HCT116 (cell line): ENCODE results near the gene EXOC4. TPM values are rescaled to one million over a fixed set of nuclear protein-coding genes. Genes with fewer than 3 reads are reported as not detected.

Source experiments
- ATAC-seq: fragments of 200-7000 bp; cut with Tn5 transposase; 2 replicates; pipeline ENCODE4 v1.9.1; 2020; ENCODE audit warnings: mild to moderate bottlenecking, moderate library complexity
- BruUV-seq: library from RNA; stranded (reverse); fragments of 400-500 nt; replicated peaks from 2 replicates; lab custom pipeline; 2021; lab: Mats Ljungman, UMichigan
- CTCF ChIA-PET: fragments of 300-600 bp; sonication (Branson Sonifier 250); formaldehyde crosslinking; loops from one replicate; lab custom pipeline; 2021; ENCODE audit warnings: antibody characterized with exemption; lab: Charles Lee
- POLR2A ChIA-PET: fragments of 300-600, 350-600 bp; sonication (Branson Sonifier 250); formaldehyde crosslinking; loops from one replicate; lab custom pipeline; 2021; ENCODE audit warnings: antibody characterized with exemption; lab: Charles Lee
- RAD21 ChIA-PET, 2 experiments: fragments of 300-600 bp; sonication (Branson Sonifier 250); formaldehyde crosslinking; loops; one replicate each; lab custom pipeline; 2023; ENCODE audit warnings: low total read pairs in 2 of 2; ENCODE audit not compliant: uncharacterized antibody in 2 of 2, unreplicated experiment in 2 of 2, low non-redundant PET in 1 of 2; lab: Charles Lee
- DNase-seq: peaks from one replicate; pipeline ENCODE4 v3.0.0-alpha.2; 2010; ENCODE audit warnings: low read depth, low spot score
- H2AFZ ChIP-seq: fragments of 200-600 bp; shearing (Covaris generic), sonication (generic); 2 replicates; pipeline ENCODE4 v1.6.1; 2017; ENCODE audit warnings: low read depth, mixed run types, mixed read lengths, antibody characterized with exemption, low read length; ENCODE audit not compliant: poor library complexity, severe bottlenecking
- H3K27ac ChIP-seq: 2 replicates; pipeline ENCODE4 v1.5.1; 2012; ENCODE audit warnings: low read depth, low read length
- H3K27me3 ChIP-seq: fragments of 200-600 bp; sonication (generic); 2 replicates; pipeline ENCODE4 v1.6.1; 2016; ENCODE audit warnings: mixed run types, low read length, mixed read lengths; ENCODE audit not compliant: insufficient read depth
- H3K36me3 ChIP-seq, 2 experiments: fragments of 200-500 bp in 1 of 2; fragments of 200-600 bp in 1 of 2; sonication (Bioruptor generic) in 1 of 2; sonication (generic) in 1 of 2; 2 replicates each; pipeline versions ENCODE4 v1.5.1 to v1.6.1; 2014 to 2016; ENCODE audit warnings: low read length in 2 of 2, inconsistent platforms in 1 of 2, mixed read lengths in 1 of 2, mixed run types in 1 of 2; ENCODE audit not compliant: insufficient read depth in 2 of 2, control insufficient read depth in 1 of 2
- H3K4me1 ChIP-seq, 2 experiments: fragments of 200-600 bp in 1 of 2; sonication (generic) in 1 of 2; 2 replicates each; pipeline versions ENCODE4 v1.5.1 to v1.6.1; 2012 to 2017; ENCODE audit warnings: low read length in 2 of 2, inconsistent platforms in 1 of 2, mild to moderate bottlenecking in 1 of 2, mixed read lengths in 1 of 2, mixed run types in 1 of 2, moderate library complexity in 1 of 2; ENCODE audit not compliant: insufficient read depth in 2 of 2, control insufficient read depth in 1 of 2
- H3K4me2 ChIP-seq: fragments of 200-600 bp; sonication (generic); 2 replicates; pipeline ENCODE4 v1.6.1; 2017; ENCODE audit warnings: mixed run types, low read length, mixed read lengths
- H3K4me3 ChIP-seq, 2 experiments: fragments of 200-600 bp in 1 of 2; sonication (generic) in 1 of 2; replicated peaks in 1 of 2; 2 replicates each; pipeline ENCODE4 v1.5.1; 2011 to 2016; ENCODE audit warnings: low read length in 2 of 2, control low read depth in 1 of 2, low read depth in 1 of 2, mild to moderate bottlenecking in 1 of 2, mixed read lengths in 1 of 2, mixed run types in 1 of 2
- H3K79me2 ChIP-seq: fragments of 200-600 bp; sonication (generic); 2 replicates; pipeline ENCODE4 v1.6.1; 2017; ENCODE audit warnings: mild to moderate bottlenecking, mixed run types, low read length, moderate library complexity, mixed read lengths; ENCODE audit not compliant: insufficient read depth
- H3K9ac ChIP-seq: fragments of 200-600 bp; sonication (generic); 2 replicates; pipeline ENCODE4 v1.6.1; 2016; ENCODE audit warnings: low read length, mixed read lengths
- H3K9me2 ChIP-seq: fragments of 200-600 bp; sonication (generic), shearing (Covaris generic); 2 replicates; pipeline ENCODE4 v1.6.1; 2017; ENCODE audit warnings: mixed run types, mild to moderate bottlenecking, moderate library complexity; ENCODE audit not compliant: insufficient read depth
- H3K9me3 ChIP-seq, 2 experiments: fragments of 200-500 bp in 1 of 2; fragments of 200-600 bp in 1 of 2; sonication (Bioruptor generic) in 1 of 2; sonication (generic) in 1 of 2; 2 replicates each; pipeline ENCODE4 v1.6.1; 2014 to 2017; ENCODE audit warnings: low read length in 2 of 2, mixed read lengths in 2 of 2, inconsistent platforms in 1 of 2, low read depth in 1 of 2, mild to moderate bottlenecking in 1 of 2, mixed run types in 1 of 2, moderate library complexity in 1 of 2; ENCODE audit not compliant: control insufficient read depth in 1 of 2, insufficient read depth in 1 of 2
- H4K20me1 ChIP-seq: fragments of 200-600 bp; sonication (generic), shearing (Covaris generic); 2 replicates; pipeline ENCODE4 v1.6.1; 2017; ENCODE audit warnings: mixed run types, mild to moderate bottlenecking, moderate library complexity; ENCODE audit not compliant: insufficient read depth
- CBX3 ChIP-seq: IDR thresholded peaks from 2 replicates; pipeline ENCODE4 v1.6.1; 2012; ENCODE audit warnings: low read depth
- CEBPB ChIP-seq: IDR thresholded peaks from 2 replicates; pipeline ENCODE4 v1.6.1; 2012; ENCODE audit warnings: low read depth
- EGR1 ChIP-seq: IDR thresholded peaks from 2 replicates; pipeline ENCODE4 v1.6.1; 2012; ENCODE audit warnings: low read depth
- EZH2 ChIP-seq: fragments of 200-600 bp; sonication (generic); IDR thresholded peaks from 2 replicates; pipeline ENCODE4 v1.6.1; 2017; ENCODE audit warnings: antibody characterized with exemption, mixed run types
- EZH2phosphoT487 ChIP-seq: fragments of 200-600 bp; IDR thresholded peaks from 2 replicates; pipeline ENCODE4 v1.6.1; 2018; ENCODE audit warnings: antibody characterized with exemption, borderline replicate concordance
- JUND ChIP-seq: IDR thresholded peaks from 2 replicates; pipeline ENCODE4 v1.6.1; 2012
- POLR2AphosphoS5 ChIP-seq: IDR thresholded peaks from 2 replicates; pipeline ENCODE4 v1.6.1; 2011; ENCODE audit warnings: mild to moderate bottlenecking, low read depth, low read length, moderate library complexity
- RAD21 ChIP-seq: IDR thresholded peaks from 2 replicates; pipeline ENCODE4 v1.6.1; 2012; ENCODE audit warnings: low read depth, mild to moderate bottlenecking
- SIN3A ChIP-seq: IDR thresholded peaks from 2 replicates; pipeline ENCODE4 v1.6.1; 2012; ENCODE audit warnings: low read depth
- SP1 ChIP-seq: IDR thresholded peaks from 2 replicates; pipeline ENCODE4 v1.6.1; 2012; ENCODE audit warnings: low read depth
- SRF ChIP-seq: IDR thresholded peaks from 2 replicates; pipeline ENCODE4 v1.6.1; 2012; ENCODE audit warnings: low read depth
- TCF7L2 ChIP-seq: IDR thresholded peaks from 2 replicates; pipeline ENCODE4 v1.7.0; 2011; ENCODE audit warnings: borderline replicate concordance, inconsistent platforms; ENCODE audit not compliant: insufficient read depth, insufficient read length; ENCODE audit errors: extremely low read depth
- YY1 ChIP-seq: IDR thresholded peaks from 2 replicates; pipeline ENCODE4 v1.6.1; 2011; ENCODE audit warnings: low read length, low read depth, moderate library complexity, mild to moderate bottlenecking; ENCODE audit not compliant: insufficient replicate concordance; ENCODE audit errors: extremely low read depth
- ZFX ChIP-seq: fragments of 450-650 bp; IDR thresholded peaks from 2 replicates; pipeline ENCODE4 v1.6.1; 2017
- ZNF274 ChIP-seq: fragments of 200-500 bp; sonication (Bioruptor generic); IDR thresholded peaks from 2 replicates; pipeline ENCODE4 v1.6.1; 2014; ENCODE audit warnings: mild to moderate bottlenecking, low read depth, low read length, inconsistent platforms
- intact Hi-C: fragments of 100-400 bp; cut with micrococcal nuclease; formaldehyde crosslinking; loops from 2 replicates; pipeline ENCODE4 v1.10.0; 2022
- total RNA-seq: library from RNA; stranded (reverse); gene quantifications from one replicate; pipeline ENCODE4 v1.2.1, GENCODE V29; 2021; ENCODE audit not compliant: unreplicated experiment
- TF ChIP-seq, protein P1 (sequence below), 3 experiments: fragments of 200-600 bp in 1 of 3; sonication (generic) in 1 of 3; IDR thresholded peaks in 2 of 3; conservative IDR thresholded peaks in 1 of 3; 2 replicates each; pipeline ENCODE4 v1.5.1; 2012 to 2017; ENCODE audit warnings: low read depth in 2 of 3, low read length in 2 of 3, antibody characterized with exemption in 1 of 3, borderline replicate concordance in 1 of 3, control low read depth in 1 of 3, mild to moderate bottlenecking in 1 of 3, mixed read lengths in 1 of 3, mixed run types in 1 of 3, moderate library complexity in 1 of 3; ENCODE audit not compliant: insufficient read depth in 1 of 3
- TF ChIP-seq, protein P2 (sequence below): IDR thresholded peaks from 2 replicates; pipeline ENCODE4 v1.6.1; 2012
- TF ChIP-seq, protein P3 (sequence below): IDR thresholded peaks from 2 replicates; pipeline ENCODE4 v1.6.1; 2012
- TF ChIP-seq, protein P4 (sequence below): IDR thresholded peaks from 2 replicates; pipeline ENCODE4 v1.6.1; 2011; ENCODE audit warnings: mild to moderate bottlenecking, low read length, moderate library complexity; ENCODE audit not compliant: insufficient replicate concordance; ENCODE audit errors: extremely low read depth

Gene EXOC4
- total RNA-seq, 1 experiment from 2014 or later = 40.3 TPM

DNA sequence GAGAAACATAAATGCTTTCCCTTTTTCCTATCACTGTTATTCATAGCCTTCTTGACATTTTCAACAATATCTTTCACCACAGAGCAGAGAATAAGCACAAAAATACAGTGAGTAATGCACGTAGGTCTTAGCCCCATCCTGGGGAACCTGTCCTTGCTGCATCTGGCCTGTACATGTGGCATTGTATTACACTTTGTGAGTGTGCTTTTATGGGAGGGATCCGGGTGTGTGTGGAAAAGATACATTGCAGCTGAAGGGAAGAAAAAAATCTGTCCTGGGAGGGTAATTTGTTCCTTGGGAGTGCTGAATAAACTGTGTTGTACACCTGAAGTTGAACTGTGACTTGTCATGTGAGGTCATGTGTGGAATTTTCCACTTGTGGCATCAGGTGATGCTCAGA is 451.6 kb downstream of the EXOC4 start (continued):
- TF ChIP-seq YY1 = no peak
- no peak for TF ChIP-seq CBX3
- TF ChIP-seq ZNF274 = no peak
- TF ChIP-seq, protein P1, sequence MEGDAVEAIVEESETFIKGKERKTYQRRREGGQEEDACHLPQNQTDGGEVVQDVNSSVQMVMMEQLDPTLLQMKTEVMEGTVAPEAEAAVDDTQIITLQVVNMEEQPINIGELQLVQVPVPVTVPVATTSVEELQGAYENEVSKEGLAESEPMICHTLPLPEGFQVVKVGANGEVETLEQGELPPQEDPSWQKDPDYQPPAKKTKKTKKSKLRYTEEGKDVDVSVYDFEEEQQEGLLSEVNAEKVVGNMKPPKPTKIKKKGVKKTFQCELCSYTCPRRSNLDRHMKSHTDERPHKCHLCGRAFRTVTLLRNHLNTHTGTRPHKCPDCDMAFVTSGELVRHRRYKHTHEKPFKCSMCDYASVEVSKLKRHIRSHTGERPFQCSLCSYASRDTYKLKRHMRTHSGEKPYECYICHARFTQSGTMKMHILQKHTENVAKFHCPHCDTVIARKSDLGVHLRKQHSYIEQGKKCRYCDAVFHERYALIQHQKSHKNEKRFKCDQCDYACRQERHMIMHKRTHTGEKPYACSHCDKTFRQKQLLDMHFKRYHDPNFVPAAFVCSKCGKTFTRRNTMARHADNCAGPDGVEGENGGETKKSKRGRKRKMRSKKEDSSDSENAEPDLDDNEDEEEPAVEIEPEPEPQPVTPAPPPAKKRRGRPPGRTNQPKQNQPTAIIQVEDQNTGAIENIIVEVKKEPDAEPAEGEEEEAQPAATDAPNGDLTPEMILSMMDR (IDR thresholded peaks at IDR 0.05 in 2 of 3, conservative IDR thresholded peaks at IDR 0.05 in 1 of 3; ENCODE audit: borderline replicate concordance in 1 of 3, insufficient read depth in 1 of 3, low read depth in 2 of 3, low read length in 2 of 3) = no peak
- TF ChIP-seq, protein P2, sequence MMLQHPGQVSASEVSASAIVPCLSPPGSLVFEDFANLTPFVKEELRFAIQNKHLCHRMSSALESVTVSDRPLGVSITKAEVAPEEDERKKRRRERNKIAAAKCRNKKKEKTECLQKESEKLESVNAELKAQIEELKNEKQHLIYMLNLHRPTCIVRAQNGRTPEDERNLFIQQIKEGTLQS = no peak
- TF ChIP-seq, protein P3, sequence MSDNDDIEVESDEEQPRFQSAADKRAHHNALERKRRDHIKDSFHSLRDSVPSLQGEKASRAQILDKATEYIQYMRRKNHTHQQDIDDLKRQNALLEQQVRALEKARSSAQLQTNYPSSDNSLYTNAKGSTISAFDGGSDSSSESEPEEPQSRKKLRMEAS = no peak
- no peak for TF ChIP-seq SRF
- TF ChIP-seq, all 23 proteins: peak for 0

DNA sequence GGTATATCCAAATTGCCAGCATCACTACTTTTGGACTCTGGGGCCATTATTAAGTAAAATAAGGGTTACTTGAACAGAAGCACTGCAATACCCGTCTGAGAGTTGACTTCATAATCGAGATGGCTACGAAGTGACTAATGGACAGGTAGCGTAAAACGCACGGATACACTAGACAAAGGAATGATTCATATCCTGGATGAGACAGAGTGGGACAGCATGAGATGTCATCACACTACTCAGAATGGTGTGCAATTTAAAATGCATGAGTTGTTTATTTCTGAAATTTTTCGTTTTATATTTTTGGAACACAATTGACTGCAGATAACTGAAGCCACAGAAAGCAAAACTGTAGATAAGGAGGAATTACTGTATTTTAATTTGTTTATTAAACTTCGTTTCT is 452.7 kb downstream of the EXOC4 start:
- DNase-seq = peak; percentile 74
- peak; percentile 93 for ATAC-seq
- intact Hi-C loops = no loop called here
- TF ChIP-seq, protein P3 = peak; percentile 40; the same call in 1 of the 2 replicates
- TF ChIP-seq CEBPB (peak; percentile 85), EGR1 (no peak), EZH2 (no peak), CBX3 (peak; percentile 77), SRF (peak; percentile 66), YY1 (no peak), ZFX (no peak), POLR2AphosphoS5 (peak; percentile 41; the same call in 1 of the 2 replicates), RAD21 (0 out of 2 replicates have a peak, but pooled peaks have one; percentile 16), JUND (peak; percentile 89), SP1 (peak; percentile 85), TCF7L2 (no peak), SIN3A (no peak), EZH2phosphoT487 (no peak)
- TF ChIP-seq, protein P4, sequence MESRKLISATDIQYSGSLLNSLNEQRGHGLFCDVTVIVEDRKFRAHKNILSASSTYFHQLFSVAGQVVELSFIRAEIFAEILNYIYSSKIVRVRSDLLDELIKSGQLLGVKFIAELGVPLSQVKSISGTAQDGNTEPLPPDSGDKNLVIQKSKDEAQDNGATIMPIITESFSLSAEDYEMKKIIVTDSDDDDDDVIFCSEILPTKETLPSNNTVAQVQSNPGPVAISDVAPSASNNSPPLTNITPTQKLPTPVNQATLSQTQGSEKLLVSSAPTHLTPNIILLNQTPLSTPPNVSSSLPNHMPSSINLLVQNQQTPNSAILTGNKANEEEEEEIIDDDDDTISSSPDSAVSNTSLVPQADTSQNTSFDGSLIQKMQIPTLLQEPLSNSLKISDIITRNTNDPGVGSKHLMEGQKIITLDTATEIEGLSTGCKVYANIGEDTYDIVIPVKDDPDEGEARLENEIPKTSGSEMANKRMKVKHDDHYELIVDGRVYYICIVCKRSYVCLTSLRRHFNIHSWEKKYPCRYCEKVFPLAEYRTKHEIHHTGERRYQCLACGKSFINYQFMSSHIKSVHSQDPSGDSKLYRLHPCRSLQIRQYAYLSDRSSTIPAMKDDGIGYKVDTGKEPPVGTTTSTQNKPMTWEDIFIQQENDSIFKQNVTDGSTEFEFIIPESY = no peak

More for the DNA sequence above, 452.7 kb downstream of the EXOC4 start:
- no TSS peak for BruUV-seq
- ChIA-PET CTCF (no interaction called here), RAD21 (no interaction called here), POLR2A (no interaction called here)
- Histone ChIP-seq H3K9me2 (no peaks in the 10 kb centered on the region), H3K4me1 (peaks cover 4 to 22% of the 10 kb centered on the region in 2 experiments; a peak in 2 of 4 replicates), H2AFZ (no peak overlapping the region), H3K79me2 (no peaks in the 10 kb centered on the region), H4K20me1 (no peaks in the 10 kb centered on the region), H3K9ac (no peak overlapping the region), H3K4me2 (peak overlapping the region; percentile 39), H3K4me3 (no peak overlapping the region), H3K27me3 (no peaks in the 10 kb centered on the region), H3K27ac (no peak overlapping the region), H3K9me3 (no peaks in the 10 kb centered on the region), H3K36me3 (no peaks in the 10 kb centered on the region)
